VCaP (cell line): ENCODE results near the gene CTNNA3.
"Not testable (repeated sequence)": the region's sequence is repeated elsewhere in the genome, so short reads cannot be mapped to it uniquely, and the experiment has no call there.

Experiments used
- H3K27ac ChIP-seq: fragments of 450-650 bp; 2 replicates; pipeline ENCODE4 v1.5.1; 2017
- CTCF ChIP-seq: fragments of 450-650 bp; conservative IDR thresholded peaks from 2 replicates; pipeline ENCODE4 v1.5.1; 2017; ENCODE audit warnings: mild to moderate bottlenecking, moderate library complexity

Gene CTNNA3

GRCh38 chr10:67599597-67599996, 96.4 kb downstream of the CTNNA3 start:
- H3K27ac ChIP-seq = no peak overlapping the region
- no peak for TF ChIP-seq CTCF

- TF ChIP-seq CTCF = no peak
- no peak overlapping the region for H3K27ac ChIP-seq
These were observed 99.4 kb downstream of the CTNNA3 start for GRCh38 chr10:67596641-67597040.

- no peak for TF ChIP-seq CTCF
These were observed 108.2 kb downstream of the CTNNA3 start for GRCh38 chr10:67587771-67588170.

GRCh38 chr10:67575532-67575931, 120.5 kb downstream of the CTNNA3 start:
- no peak for TF ChIP-seq CTCF
- H3K27ac ChIP-seq = no peak overlapping the region

More at GRCh38 chr10:67587771-67588170, 108.2 kb downstream of the CTNNA3 start:
- no peak overlapping the region for H3K27ac ChIP-seq

GRCh38 chr10:67573484-67573883, 122.5 kb downstream of the CTNNA3 start:
- no peak for TF ChIP-seq CTCF
- no peak overlapping the region for H3K27ac ChIP-seq

- no peak overlapping the region for H3K27ac ChIP-seq
- TF ChIP-seq CTCF = no peak
These were observed 124.5 kb downstream of the CTNNA3 start for GRCh38 chr10:67571503-67571902.

- not testable (repeated sequence) for H3K27ac ChIP-seq
These were observed 137.7 kb downstream of the CTNNA3 start for GRCh38 chr10:67558311-67558710.

GRCh38 chr10:67553254-67553653, 142.7 kb downstream of the CTNNA3 start:
- no peak for TF ChIP-seq CTCF

More at GRCh38 chr10:67553254-67553653, 142.7 kb downstream of the CTNNA3 start:
- H3K27ac ChIP-seq = no peak overlapping the region
